GM21825 (cell line): Measurements from ENCODE around the gene LYSMD3.

Experiments used
- ATAC-seq: cut with Tn5 transposase; IDR thresholded peaks from one replicate; pipeline ENCODE4 v1.9.1; 2021; ENCODE audit warnings: mild to moderate bottlenecking, moderate library complexity; ENCODE audit not compliant: unreplicated experiment

LYSMD3 gene

GRCh38 chr5:90548069-90548593, 18.7 kb upstream of the LYSMD3 start:
- ATAC-seq, result no peak

GRCh38 chr5:90547072-90547536, 17.7 kb upstream of the LYSMD3 start:
- ATAC-seq, result no peak

- no peak for ATAC-seq
Observed at GRCh38 chr5:90546216-90546837, 16.9 kb upstream of the LYSMD3 start.

GRCh38 chr5:90545511-90545910, 16.1 kb upstream of the LYSMD3 start:
- ATAC-seq, result no peak

- ATAC-seq, result no peak
Observed at GRCh38 chr5:90542827-90543519, 13.6 kb upstream of the LYSMD3 start.

- no peak for ATAC-seq
Observed at GRCh38 chr5:90534922-90535321, 5.5 kb upstream of the LYSMD3 start.

GRCh38 chr5:90533794-90534193, 4.4 kb upstream of the LYSMD3 start:
- no peak for ATAC-seq

GRCh38 chr5:90530736-90531487, 1.5 kb upstream of the LYSMD3 start:
- no peak for ATAC-seq

GRCh38 chr5:90529939-90530677, 724 bp upstream of the LYSMD3 start:
- peak; percentile 49 for ATAC-seq

- ATAC-seq, result peak; percentile 1
Observed at GRCh38 chr5:90528601-90529193, 687 bp downstream of the LYSMD3 start.

GRCh38 chr5:90519081-90519480, 10.3 kb downstream of the LYSMD3 start:
- no peak for ATAC-seq

GRCh38 chr5:90518661-90519060, 10.7 kb downstream of the LYSMD3 start:
- no peak for ATAC-seq

GRCh38 chr5:90514520-90514919, 14.9 kb downstream of the LYSMD3 start:
- ATAC-seq, result no peak

GRCh38 chr5:90510438-90510837, 18.9 kb downstream of the LYSMD3 start:
- ATAC-seq, result no peak

- ATAC-seq, result no peak
Observed at GRCh38 chr5:90506221-90506620, 23.2 kb downstream of the LYSMD3 start.

- no peak for ATAC-seq
Observed at GRCh38 chr5:90504743-90505142, 24.6 kb downstream of the LYSMD3 start.

GRCh38 chr5:90503596-90503995, 25.8 kb downstream of the LYSMD3 start:
- ATAC-seq, result no peak

- no peak for ATAC-seq
Observed at GRCh38 chr5:90495146-90495545, 34.2 kb downstream of the LYSMD3 start.

- no peak for ATAC-seq
Observed at GRCh38 chr5:90494043-90494442, 35.3 kb downstream of the LYSMD3 start.

GRCh38 chr5:90488791-90489190, 40.6 kb downstream of the LYSMD3 start:
- no peak for ATAC-seq

- ATAC-seq, result no peak
Observed at GRCh38 chr5:90484540-90484939, 44.8 kb downstream of the LYSMD3 start.
